ENCODE data around the gene SLC2A1.

Gene SLC2A1

GRCh38 chr1:43002766-43003165 lies 44.1 kb upstream of the SLC2A1 start (continued):
- TF ChIP-seq, protein P1, sequence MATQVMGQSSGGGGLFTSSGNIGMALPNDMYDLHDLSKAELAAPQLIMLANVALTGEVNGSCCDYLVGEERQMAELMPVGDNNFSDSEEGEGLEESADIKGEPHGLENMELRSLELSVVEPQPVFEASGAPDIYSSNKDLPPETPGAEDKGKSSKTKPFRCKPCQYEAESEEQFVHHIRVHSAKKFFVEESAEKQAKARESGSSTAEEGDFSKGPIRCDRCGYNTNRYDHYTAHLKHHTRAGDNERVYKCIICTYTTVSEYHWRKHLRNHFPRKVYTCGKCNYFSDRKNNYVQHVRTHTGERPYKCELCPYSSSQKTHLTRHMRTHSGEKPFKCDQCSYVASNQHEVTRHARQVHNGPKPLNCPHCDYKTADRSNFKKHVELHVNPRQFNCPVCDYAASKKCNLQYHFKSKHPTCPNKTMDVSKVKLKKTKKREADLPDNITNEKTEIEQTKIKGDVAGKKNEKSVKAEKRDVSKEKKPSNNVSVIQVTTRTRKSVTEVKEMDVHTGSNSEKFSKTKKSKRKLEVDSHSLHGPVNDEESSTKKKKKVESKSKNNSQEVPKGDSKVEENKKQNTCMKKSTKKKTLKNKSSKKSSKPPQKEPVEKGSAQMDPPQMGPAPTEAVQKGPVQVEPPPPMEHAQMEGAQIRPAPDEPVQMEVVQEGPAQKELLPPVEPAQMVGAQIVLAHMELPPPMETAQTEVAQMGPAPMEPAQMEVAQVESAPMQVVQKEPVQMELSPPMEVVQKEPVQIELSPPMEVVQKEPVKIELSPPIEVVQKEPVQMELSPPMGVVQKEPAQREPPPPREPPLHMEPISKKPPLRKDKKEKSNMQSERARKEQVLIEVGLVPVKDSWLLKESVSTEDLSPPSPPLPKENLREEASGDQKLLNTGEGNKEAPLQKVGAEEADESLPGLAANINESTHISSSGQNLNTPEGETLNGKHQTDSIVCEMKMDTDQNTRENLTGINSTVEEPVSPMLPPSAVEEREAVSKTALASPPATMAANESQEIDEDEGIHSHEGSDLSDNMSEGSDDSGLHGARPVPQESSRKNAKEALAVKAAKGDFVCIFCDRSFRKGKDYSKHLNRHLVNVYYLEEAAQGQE (tag by site-specific recombination; IDR thresholded peaks at IDR 0.05) = no peak

DNA sequence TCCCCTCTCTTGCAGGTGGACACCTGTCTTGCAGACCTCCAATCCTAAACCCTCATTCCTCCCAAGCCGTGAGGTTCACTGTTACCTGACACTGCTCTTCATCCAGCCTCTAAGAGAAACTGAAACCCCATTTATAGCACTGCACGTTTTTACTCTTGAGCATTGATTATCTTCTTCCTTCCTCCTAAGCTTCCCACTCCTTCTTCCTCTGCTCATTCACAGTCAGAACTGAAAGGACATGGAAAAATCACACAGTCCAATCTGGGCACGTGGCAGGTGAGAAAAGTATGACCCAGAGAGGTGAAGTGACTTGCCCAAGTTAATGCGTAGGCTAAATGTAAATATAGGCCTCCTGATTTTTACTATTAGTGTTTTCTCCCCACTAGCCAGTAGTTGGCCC lies 43.4 kb upstream of the SLC2A1 start:
- H3K9me3 ChIP-seq (ENCODE audit: control insufficient read depth, insufficient read depth, low read depth, low read length) = no peaks in the 10 kb centered on the region
- TF ChIP-seq ZNF202 (tag by site-specific recombination; IDR thresholded peaks at IDR 0.05; ENCODE audit: borderline replicate concordance) (no peak), WT1 (tag by site-specific recombination; IDR thresholded peaks at IDR 0.05) (no peak), ZNF510 (tag by site-specific recombination; IDR thresholded peaks at IDR 0.05; ENCODE audit: insufficient replicate concordance) (no peak), ZBTB20 (tag by site-specific recombination; IDR thresholded peaks at IDR 0.05) (no peak)
- TF ChIP-seq, protein P2, sequence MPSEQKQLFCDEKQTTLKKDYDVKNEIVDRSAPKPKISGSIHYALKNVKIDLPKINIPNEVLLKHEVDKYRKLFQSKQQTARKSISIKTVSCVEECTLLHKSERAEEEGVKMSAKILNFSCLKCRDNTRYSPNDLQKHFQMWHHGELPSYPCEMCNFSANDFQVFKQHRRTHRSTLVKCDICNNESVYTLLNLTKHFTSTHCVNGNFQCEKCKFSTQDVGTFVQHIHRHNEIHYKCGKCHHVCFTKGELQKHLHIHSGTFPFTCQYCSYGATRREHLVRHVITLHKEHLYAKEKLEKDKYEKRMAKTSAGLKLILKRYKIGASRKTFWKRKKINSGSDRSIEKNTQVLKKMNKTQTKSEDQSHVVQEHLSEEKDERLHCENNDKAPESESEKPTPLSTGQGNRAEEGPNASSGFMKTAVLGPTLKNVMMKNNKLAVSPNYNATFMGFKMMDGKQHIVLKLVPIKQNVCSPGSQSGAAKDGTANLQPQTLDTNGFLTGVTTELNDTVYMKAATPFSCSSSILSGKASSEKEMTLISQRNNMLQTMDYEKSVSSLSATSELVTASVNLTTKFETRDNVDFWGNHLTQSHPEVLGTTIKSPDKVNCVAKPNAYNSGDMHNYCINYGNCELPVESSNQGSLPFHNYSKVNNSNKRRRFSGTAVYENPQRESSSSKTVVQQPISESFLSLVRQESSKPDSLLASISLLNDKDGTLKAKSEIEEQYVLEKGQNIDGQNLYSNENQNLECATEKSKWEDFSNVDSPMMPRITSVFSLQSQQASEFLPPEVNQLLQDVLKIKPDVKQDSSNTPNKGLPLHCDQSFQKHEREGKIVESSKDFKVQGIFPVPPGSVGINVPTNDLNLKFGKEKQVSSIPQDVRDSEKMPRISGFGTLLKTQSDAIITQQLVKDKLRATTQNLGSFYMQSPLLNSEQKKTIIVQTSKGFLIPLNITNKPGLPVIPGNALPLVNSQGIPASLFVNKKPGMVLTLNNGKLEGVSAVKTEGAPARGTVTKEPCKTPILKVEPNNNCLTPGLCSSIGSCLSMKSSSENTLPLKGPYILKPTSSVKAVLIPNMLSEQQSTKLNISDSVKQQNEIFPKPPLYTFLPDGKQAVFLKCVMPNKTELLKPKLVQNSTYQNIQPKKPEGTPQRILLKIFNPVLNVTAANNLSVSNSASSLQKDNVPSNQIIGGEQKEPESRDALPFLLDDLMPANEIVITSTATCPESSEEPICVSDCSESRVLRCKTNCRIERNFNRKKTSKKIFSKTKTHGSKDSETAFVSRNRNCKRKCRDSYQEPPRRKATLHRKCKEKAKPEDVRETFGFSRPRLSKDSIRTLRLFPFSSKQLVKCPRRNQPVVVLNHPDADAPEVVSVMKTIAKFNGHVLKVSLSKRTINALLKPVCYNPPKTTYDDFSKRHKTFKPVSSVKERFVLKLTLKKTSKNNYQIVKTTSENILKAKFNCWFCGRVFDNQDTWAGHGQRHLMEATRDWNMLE (tag by site-specific recombination; conservative IDR thresholded peaks at IDR 0.05; ENCODE audit: low read depth) = no peak
- ChIA-PET CTCF (no interaction called here), POLR2A (no interaction called here)
- no peaks in the 10 kb centered on the region for H3K4me1 ChIP-seq (ENCODE audit: control insufficient read depth, insufficient read depth, low read length)
- H3K4me3 ChIP-seq (ENCODE audit: low read depth, low read length) = no peak overlapping the region
- H3K27ac ChIP-seq (ENCODE audit: extremely low read depth, low read depth, low read length) = no peak overlapping the region
- no peaks in the 10 kb centered on the region for H3K36me3 ChIP-seq (ENCODE audit: control insufficient read depth in 2 of 2, insufficient read depth in 1 of 2, low read length in 2 of 2)

DNA sequence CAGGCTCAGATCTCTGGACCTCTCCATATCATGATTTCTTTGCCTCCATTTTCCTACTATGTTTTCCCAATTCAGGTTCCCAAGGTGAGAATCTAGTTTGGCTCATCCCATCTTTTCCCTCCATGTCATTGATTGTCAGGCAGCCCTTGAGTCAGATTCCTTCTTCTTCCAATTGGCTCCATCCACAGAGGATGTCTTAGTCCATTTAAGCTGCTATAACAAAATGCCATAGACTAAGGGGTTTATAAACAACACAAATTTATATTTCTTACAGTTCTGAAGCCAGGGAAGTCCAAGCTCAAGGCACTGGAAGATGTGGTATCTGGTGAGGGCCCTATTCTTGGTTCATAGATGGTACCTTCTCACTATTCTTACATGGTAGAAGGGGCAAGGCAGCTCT lies 42.8 kb upstream of the SLC2A1 start:
- H3K36me3 ChIP-seq (ENCODE audit: control insufficient read depth in 2 of 2, insufficient read depth in 1 of 2, low read length in 2 of 2) = no peaks in the 10 kb centered on the region
- H3K4me3 ChIP-seq (ENCODE audit: low read depth, low read length) = no peak overlapping the region
- H3K9me3 ChIP-seq (ENCODE audit: control insufficient read depth, insufficient read depth, low read depth, low read length) = no peaks in the 10 kb centered on the region
- ChIA-PET CTCF (interaction anchor here (0.6 to 1.0 kb wide), 3 partner anchors 29 to 1451 kb away, joined by 4 to 6 read pairs (median 5); no protein-coding TSS in a partner anchor), POLR2A (no interaction called here)
- TF ChIP-seq, protein P3, sequence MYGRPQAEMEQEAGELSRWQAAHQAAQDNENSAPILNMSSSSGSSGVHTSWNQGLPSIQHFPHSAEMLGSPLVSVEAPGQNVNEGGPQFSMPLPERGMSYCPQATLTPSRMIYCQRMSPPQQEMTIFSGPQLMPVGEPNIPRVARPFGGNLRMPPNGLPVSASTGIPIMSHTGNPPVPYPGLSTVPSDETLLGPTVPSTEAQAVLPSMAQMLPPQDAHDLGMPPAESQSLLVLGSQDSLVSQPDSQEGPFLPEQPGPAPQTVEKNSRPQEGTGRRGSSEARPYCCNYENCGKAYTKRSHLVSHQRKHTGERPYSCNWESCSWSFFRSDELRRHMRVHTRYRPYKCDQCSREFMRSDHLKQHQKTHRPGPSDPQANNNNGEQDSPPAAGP (tag by site-specific recombination; IDR thresholded peaks at IDR 0.05) = no peak
- TF ChIP-seq ZNF184 (tag by site-specific recombination; IDR thresholded peaks at IDR 0.05) = no peak
- H3K4me1 ChIP-seq (ENCODE audit: control insufficient read depth, insufficient read depth, low read length) = no peaks in the 10 kb centered on the region
- no peak overlapping the region for H3K27ac ChIP-seq (ENCODE audit: extremely low read depth, low read depth, low read length)

DNA sequence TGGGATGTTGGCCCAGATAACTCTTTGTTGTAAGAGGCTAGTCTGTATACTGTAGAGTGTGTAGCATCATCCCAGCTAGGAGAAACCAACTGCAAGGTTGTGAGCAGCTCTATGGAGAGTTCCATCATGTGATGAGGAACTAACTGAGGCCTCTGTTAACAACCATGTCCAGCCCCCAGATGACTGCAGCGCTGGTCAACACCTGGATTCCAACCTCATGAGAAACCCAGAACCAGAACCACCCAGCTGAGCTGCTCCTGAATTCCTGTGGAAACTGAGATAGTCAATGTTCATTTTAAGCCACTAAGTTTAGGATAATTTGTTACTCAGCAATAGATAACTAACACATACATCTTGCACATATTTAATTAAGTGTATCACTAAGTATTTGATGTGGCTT lies 41.6 kb upstream of the SLC2A1 start:
- Histone ChIP-seq H3K4me1 (ENCODE audit: control insufficient read depth, insufficient read depth, low read length) (no peaks in the 10 kb centered on the region), H3K36me3 (ENCODE audit: control insufficient read depth in 2 of 2, insufficient read depth in 1 of 2, low read length in 2 of 2) (no peaks in the 10 kb centered on the region), H3K27ac (ENCODE audit: extremely low read depth, low read depth, low read length) (no peak overlapping the region), H3K4me3 (ENCODE audit: low read depth, low read length) (no peak overlapping the region), H3K9me3 (ENCODE audit: control insufficient read depth, insufficient read depth, low read depth, low read length) (no peaks in the 10 kb centered on the region)
- ChIA-PET CTCF (no interaction called here), POLR2A (no interaction called here)
- no peak for TF ChIP-seq ZNF777 (tag by site-specific recombination; IDR thresholded peaks at IDR 0.05; ENCODE audit: borderline replicate concordance)
- no peak for TF ChIP-seq ZNF302 (tag by site-specific recombination; IDR thresholded peaks at IDR 0.05; ENCODE audit: low read depth)
- no peak for TF ChIP-seq ZNF26 (tag by site-specific recombination; IDR thresholded peaks at IDR 0.05)
- no peak for TF ChIP-seq ZNF488 (tag by site-specific recombination; IDR thresholded peaks at IDR 0.05)
- no peak for TF ChIP-seq IKZF3 (tag by site-specific recombination; IDR thresholded peaks at IDR 0.05)
- no peak for TF ChIP-seq ZNF211 (tag by site-specific recombination; IDR thresholded peaks at IDR 0.05; ENCODE audit: low read depth)
- no peak for TF ChIP-seq ZNF626 (tag by site-specific recombination; IDR thresholded peaks at IDR 0.05)
- no peak for TF ChIP-seq GLIS2 (tag by site-specific recombination; IDR thresholded peaks at IDR 0.05)
- TF ChIP-seq ZNF549 (tag by site-specific recombination; IDR thresholded peaks at IDR 0.05) = no peak
- TF ChIP-seq ZNF423 (tag by site-specific recombination; IDR thresholded peaks at IDR 0.05) = no peak
- TF ChIP-seq HOXC10 (CRISPR knock-in tag; IDR thresholded peaks at IDR 0.05) = no peak
